ENCODE results near the gene SLC9A4.
"Not testable (repeated sequence)": the region's sequence is repeated elsewhere in the genome, so short reads cannot be mapped to it uniquely, and the experiment has no call there.

SLC9A4 gene

DNA sequence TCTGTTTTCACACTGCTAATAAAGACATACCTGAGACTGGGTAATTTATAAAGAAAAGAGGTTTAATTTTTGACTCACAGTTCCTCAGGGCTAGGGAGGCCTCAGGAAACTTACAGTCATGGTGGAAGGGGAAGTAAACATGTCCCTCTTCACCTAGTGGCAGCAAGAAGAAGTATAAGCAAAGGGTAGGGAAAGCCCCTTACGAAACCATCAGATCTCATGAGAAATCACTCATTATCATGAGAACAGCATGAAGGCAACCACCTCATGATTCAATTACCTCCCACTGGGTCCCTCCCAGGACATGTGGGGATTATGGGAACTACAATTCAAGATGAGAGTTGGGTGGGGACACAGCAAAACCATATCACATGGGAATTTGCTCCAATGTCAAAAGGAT is 89.5 kb downstream of the SLC9A4 start:
- H3K27me3 ChIP-seq (ENCODE audit: control insufficient read depth in 5 of 5, insufficient read depth in 4 of 5, low read length in 5 of 5); H3K9me3 ChIP-seq (ENCODE audit: control insufficient read depth in 5 of 5, low read length in 5 of 5); H3K4me3 ChIP-seq (ENCODE audit: low read depth in 1 of 5, low read length in 5 of 5); H3K9ac ChIP-seq (ENCODE audit: low read length in 5 of 5); H3K4me1 ChIP-seq (ENCODE audit: control insufficient read depth in 5 of 5, insufficient read depth in 5 of 5, low read length in 5 of 5); H3K36me3 ChIP-seq (ENCODE audit: control insufficient read depth in 5 of 5, insufficient read depth in 5 of 5, low read length in 5 of 5); H3K27ac ChIP-seq (ENCODE audit: low read depth, low read length): not testable (repeated sequence)

DNA sequence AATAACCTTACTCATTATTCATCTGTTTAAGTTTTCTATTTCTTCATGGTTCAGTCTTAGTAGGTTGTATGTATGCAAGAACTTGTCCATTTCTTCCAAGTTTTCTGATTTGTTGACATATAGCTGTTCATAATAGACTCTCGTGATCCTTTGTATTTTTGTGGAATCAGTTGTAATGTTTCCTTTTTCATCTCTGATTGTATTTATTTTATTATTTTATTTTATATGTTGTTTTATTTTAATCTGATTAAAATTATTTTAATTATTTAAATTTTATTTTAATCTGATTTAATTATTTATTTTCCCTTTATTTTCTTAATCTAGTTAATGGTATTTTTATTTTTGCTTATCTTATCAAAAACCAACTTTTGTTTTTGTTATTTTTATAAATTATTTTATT is 102.9 kb downstream of the SLC9A4 start:
- Histone ChIP-seq H3K36me3 (ENCODE audit: control insufficient read depth in 5 of 5, insufficient read depth in 5 of 5, low read length in 5 of 5) (no peaks in the 10 kb centered on the region), H3K4me3 (ENCODE audit: low read depth in 1 of 5, low read length in 5 of 5) (no peak overlapping the region), H3K27me3 (ENCODE audit: control insufficient read depth in 5 of 5, insufficient read depth in 4 of 5, low read length in 5 of 5) (no peaks in the 10 kb centered on the region), H3K9ac (ENCODE audit: low read length in 5 of 5) (no peak overlapping the region), H3K27ac (ENCODE audit: low read depth, low read length) (no peak overlapping the region), H3K9me3 (ENCODE audit: control insufficient read depth in 5 of 5, low read length in 5 of 5) (peaks cover 0 to 2% (median 0%) of the 10 kb centered on the region in 5 donors), H3K4me1 (ENCODE audit: control insufficient read depth in 5 of 5, insufficient read depth in 5 of 5, low read length in 5 of 5) (no peaks in the 10 kb centered on the region)

GRCh38 chr2:102578376-102578775 is 105.3 kb downstream of the SLC9A4 start:
- Histone ChIP-seq H3K27me3 (ENCODE audit: control insufficient read depth in 5 of 5, insufficient read depth in 4 of 5, low read length in 5 of 5) (no peaks in the 10 kb centered on the region), H3K9me3 (ENCODE audit: control insufficient read depth in 5 of 5, low read length in 5 of 5) (peaks cover 0 to 2% (median 0%) of the 10 kb centered on the region in 5 donors), H3K36me3 (ENCODE audit: control insufficient read depth in 5 of 5, insufficient read depth in 5 of 5, low read length in 5 of 5) (no peaks in the 10 kb centered on the region), H3K4me1 (ENCODE audit: control insufficient read depth in 5 of 5, insufficient read depth in 5 of 5, low read length in 5 of 5) (no peaks in the 10 kb centered on the region), H3K4me3 (ENCODE audit: low read depth in 1 of 5, low read length in 5 of 5) (no peak overlapping the region), H3K9ac (ENCODE audit: low read length in 5 of 5) (no peak overlapping the region), H3K27ac (ENCODE audit: low read depth, low read length) (no peak overlapping the region)

- Histone ChIP-seq H3K9me3 (ENCODE audit: control insufficient read depth in 5 of 5, low read length in 5 of 5) (peaks cover 0 to 2% (median 0%) of the 10 kb centered on the region in 5 donors), H3K36me3 (ENCODE audit: control insufficient read depth in 5 of 5, insufficient read depth in 5 of 5, low read length in 5 of 5) (no peaks in the 10 kb centered on the region), H3K27me3 (ENCODE audit: control insufficient read depth in 5 of 5, insufficient read depth in 4 of 5, low read length in 5 of 5) (no peaks in the 10 kb centered on the region), H3K27ac (ENCODE audit: low read depth, low read length) (no peak overlapping the region), H3K4me3 (ENCODE audit: low read depth in 1 of 5, low read length in 5 of 5) (no peak overlapping the region), H3K9ac (ENCODE audit: low read length in 5 of 5) (no peak overlapping the region), H3K4me1 (ENCODE audit: control insufficient read depth in 5 of 5, insufficient read depth in 5 of 5, low read length in 5 of 5) (no peaks in the 10 kb centered on the region)
Observed at GRCh38 chr2:102581911-102582310, 108.9 kb downstream of the SLC9A4 start.

DNA sequence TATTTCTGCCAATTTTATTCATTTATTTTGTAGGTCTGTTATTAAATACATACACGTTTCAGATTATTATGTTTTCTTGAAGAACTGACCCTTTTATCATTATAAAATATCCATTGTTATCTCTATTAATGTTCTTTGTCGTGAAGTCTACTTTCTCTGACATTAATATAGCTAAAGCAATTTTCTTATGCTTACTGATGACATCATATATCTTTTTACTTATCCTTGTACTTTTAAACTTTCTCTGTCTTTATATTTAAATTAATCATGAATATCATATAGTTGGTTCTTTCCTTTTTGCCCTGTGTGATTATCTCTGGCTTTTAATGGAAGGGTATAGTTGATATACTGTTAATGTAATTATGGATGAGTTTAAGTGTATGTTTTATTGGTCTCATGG is 109.8 kb downstream of the SLC9A4 start:
- Histone ChIP-seq H3K4me3 (ENCODE audit: low read depth in 1 of 5, low read length in 5 of 5) (no peak overlapping the region), H3K9ac (ENCODE audit: low read length in 5 of 5) (no peak overlapping the region), H3K9me3 (ENCODE audit: control insufficient read depth in 5 of 5, low read length in 5 of 5) (peaks cover 0 to 2% (median 0%) of the 10 kb centered on the region in 5 donors), H3K27me3 (ENCODE audit: control insufficient read depth in 5 of 5, insufficient read depth in 4 of 5, low read length in 5 of 5) (no peaks in the 10 kb centered on the region), H3K27ac (ENCODE audit: low read depth, low read length) (no peak overlapping the region), H3K36me3 (ENCODE audit: control insufficient read depth in 5 of 5, insufficient read depth in 5 of 5, low read length in 5 of 5) (no peaks in the 10 kb centered on the region), H3K4me1 (ENCODE audit: control insufficient read depth in 5 of 5, insufficient read depth in 5 of 5, low read length in 5 of 5) (no peaks in the 10 kb centered on the region)

Measured in subcutaneous abdominal adipose tissue (tissue), 5 donors.